8988T (cell line): ENCODE results near the gene SLC49A3.
"Not testable (repeated sequence)": the region's sequence is repeated elsewhere in the genome, so short reads cannot be mapped to it uniquely, and the experiment has no call there.

Source experiments
- DNase-seq: peaks from one replicate; pipeline ENCODE4 v3.0.0; 2011

The SLC49A3 gene

DNA sequence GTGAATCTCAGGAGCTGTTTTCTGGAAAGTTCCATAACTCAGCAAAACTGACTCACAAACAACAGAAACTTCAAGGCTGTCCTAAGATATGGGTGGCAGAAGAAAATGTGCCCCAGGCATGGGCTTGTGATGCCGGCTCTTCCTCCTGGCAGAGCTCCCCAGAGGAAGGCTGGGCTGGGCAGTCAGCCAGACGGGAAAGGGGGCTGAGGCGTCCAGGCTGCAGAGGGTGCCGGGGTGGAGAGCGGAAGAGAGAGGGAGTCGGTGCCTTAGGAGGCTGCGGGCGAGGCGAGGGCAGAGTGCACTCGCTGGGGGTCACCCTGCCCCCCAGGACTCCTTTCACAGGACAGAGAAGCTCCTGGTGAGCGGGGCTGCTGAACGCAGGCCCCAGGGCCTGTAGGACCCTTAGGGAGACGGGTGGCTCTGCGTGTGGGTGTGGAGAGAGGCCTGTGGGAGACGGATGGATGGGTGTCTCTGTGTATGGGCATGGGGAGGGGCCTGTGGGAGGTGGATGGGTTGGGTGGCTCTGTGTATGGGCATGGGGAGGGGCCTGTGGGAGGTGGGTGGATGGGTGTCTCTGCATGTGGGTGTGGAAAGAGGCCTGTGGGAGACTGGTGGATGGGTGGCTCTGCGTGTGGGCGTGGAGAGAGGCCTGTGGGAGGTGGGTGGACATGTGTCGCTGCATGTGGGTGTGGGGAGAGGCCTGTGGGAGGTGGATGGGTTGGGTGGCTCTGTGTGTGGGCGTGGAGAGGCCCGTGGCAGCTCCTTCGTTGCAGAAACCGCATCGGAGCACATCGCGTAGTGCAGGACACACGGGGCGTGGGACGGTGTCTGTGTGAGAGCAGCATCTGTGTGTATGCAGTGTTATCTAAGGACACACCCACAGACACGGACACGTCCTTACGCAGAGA is 32.6 kb upstream of the SLC49A3 start:
- no peak for DNase-seq

DNA sequence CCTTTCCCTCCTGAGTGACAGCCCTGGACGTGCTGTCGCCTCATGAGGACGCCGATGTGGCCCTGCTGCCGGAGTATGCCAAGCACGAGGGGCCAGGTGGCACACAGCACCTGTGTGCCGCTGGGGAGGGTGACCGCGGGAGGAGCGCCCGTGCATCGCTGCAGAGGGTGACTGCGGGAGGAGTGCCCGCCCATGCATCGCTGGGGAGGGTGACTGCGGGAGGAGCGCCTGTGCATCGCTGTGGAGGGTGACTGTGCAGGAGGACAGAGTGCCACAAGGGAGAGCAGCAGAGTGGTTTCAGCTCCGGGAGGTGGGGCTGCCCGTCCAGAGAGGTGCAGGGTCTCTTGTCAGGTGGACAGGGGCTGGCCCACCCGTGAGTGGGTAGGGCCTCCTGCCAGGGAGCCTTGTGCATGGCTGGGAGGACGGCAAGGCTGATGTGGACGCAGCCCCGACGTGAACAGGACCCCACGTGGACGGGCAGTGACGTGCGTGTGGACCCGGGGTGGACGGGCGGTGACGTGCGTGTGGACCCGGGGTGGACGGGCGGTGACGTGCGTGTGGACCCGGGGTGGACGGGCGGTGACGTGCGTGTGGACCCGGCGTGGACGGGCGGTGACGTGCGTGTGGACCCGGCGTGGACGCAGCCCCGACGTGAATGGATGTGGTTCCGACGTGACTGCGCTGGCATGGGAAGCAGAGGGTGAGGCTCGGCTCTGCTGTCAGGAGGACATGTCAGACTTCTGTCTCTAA is 31.3 kb upstream of the SLC49A3 start:
- DNase-seq: no peak

GRCh38 chr4:718460-718859 is 29.5 kb upstream of the SLC49A3 start:
- no peak for DNase-seq

DNA sequence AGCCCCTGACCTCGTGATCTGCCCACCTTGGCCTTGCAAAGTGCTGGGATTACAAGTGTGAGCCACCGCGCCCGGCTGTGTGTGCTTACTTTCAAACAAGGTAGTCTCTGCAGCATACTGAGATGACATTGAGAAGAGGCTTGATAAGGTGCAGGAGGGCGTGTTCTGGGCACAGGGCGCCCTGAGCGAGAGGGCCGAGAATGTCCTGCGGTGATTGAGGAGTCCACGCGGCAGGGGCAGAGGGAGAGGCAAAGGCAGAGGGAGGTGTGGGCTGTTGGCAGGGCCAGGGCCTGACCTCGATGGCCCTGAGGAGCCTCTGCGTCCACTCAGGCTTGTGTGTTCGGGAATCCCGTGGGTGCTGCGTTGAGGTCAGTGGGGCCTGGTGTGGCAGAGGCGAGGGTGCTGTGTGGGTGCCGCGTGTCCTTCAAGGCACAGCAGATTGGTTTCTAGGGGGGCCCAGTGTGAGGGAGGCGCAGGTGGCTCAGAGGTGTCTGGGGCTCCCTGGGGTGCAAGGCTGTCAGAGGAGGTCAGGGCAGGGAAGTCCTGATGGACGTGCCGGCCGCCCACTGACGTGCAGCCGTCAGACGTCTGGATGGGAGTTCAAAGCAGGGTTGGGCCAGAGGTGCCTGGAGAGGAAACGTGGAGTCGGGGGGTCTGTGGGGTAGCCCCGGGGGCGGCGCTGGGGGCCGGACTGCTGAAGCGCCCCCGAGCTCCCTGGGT is 28.8 kb upstream of the SLC49A3 start:
- no peak for DNase-seq

- no peak for DNase-seq
These were observed 25.1 kb upstream of the SLC49A3 start for GRCh38 chr4:714087-714486.

DNA sequence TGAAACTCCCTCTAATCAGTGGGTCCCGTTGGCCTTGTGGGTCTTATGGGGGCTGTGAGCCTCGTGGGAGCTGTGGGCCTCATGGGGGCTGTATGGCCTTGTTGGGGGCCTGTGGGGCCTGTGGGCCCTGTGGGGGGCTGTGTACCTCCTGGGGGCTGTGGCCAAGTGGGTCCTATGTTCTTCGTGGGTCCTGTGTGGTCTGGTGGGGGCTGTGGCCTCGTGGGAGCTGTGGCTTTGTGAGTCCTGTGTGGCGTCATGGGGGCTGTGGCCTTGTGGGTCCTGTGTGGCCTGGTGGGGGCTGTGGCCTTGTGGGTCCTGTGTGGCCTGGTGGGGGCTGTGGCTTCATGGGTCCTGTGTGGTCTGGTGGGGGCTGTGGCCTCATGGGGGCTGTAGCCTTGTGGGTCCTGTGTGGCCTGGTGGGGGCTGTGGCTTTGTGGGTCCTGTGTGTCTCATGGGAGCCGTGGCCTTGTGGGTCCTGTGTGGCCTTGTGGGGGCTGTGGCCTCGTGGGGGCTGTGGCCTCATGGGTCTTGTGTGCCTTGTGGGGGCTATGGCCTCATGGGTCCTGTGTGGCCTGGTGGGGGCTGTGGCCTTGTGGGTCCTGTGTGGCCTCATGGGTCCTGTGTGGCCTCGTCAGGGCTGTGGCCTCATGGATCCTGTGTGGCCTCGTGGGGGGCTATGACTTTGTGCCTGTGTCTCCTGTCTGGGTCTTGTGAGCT is 24.1 kb upstream of the SLC49A3 start:
- DNase-seq: no peak

- DNase-seq: no peak
These were observed 23.1 kb upstream of the SLC49A3 start for GRCh38 chr4:712093-712492.

DNA sequence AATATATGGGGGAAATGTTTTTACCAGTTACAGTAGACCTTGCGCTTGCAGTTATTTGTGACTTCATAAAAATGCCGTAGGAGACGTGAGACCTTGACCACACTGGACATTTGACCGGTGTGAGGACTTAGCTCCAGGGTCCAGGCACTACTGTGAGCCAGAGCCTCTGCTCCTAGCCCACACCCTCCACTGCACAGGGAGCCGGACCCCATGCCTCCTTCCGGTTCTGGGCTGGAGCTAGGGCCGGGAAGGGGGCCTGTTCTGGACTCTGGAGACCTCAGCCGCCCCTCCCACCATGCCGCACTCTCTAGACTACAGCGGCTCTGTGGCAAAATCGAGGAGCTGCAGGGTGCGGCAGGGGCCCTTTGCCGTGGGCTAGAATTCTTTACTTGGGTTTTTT is 22.0 kb upstream of the SLC49A3 start:
- DNase-seq: no peak

- DNase-seq: no peak
These were observed 21.2 kb upstream of the SLC49A3 start for GRCh38 chr4:710116-710515.

DNA sequence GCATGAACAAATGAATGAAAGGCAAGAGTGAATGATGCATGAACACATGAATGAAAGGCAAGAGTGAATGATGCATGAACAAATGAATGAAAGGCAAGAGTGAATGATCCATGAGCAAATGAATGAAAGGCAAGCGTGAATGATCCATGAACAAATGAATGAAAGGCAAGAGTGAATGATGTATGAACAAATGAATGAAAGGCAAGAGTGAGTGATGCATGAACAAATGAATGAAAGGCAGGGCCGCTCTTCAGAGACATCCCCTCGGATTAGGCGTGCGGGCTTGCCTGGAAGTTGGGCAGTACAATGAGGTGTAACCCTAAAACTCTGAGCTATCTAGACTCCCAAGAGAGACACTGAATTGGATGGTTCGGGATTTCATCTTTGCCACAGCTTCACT is 20.4 kb upstream of the SLC49A3 start:
- DNase-seq: no peak

DNA sequence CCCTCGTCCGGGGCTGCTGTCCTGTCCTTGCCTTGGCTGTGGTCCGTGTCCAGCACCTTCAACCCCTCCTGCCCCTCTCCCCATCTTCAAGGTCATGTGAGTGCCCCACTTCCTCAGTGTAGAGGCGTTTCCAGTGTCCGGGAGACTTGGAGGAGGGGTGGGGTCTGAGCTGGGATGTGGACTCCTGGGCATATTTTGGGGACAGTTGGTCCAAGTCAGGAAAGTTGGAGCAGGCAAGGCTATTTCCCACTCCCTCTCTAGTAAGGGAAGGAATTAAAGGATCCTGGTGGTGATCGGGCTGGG is 19.6 kb upstream of the SLC49A3 start:
- no peak for DNase-seq

DNA sequence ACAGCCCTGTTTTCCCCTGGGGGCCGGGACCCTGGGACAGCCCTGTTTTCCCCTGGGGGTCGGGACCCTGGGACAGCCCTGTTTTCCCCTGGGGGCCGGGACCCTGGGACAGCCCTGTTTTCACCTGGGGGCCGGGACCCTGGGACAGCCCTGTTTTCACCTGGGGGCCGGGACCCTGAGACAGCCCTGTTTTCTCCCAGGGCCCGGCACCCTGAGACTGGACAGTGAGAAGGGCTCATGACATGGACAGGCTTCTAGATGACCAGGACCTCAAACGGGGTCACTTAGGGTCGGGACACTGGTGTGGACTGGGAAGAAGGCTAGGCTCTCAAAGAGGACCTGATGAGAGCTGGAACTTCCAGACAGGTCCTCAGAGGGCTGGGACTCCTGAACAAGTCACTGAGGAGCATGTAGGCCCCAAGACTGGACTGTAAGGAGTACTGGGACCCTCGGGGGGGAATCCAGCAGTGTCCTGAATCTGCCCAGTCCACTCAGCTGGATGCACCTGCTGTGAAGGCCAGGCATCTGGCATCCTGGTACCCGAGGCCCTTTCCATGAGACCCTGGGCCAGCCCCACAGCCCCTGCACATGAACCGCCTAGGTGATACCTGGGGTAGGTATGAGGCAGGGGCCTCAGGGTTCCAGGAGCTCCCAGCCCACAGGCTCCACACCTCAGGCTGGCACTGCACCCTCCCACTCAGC is 19.1 kb upstream of the SLC49A3 start:
- DNase-seq: no peak

- no peak for DNase-seq
These were observed 18.1 kb upstream of the SLC49A3 start for GRCh38 chr4:706834-707598.

- not testable (repeated sequence) for DNase-seq
These were observed 17.2 kb upstream of the SLC49A3 start for GRCh38 chr4:706083-706633.

DNA sequence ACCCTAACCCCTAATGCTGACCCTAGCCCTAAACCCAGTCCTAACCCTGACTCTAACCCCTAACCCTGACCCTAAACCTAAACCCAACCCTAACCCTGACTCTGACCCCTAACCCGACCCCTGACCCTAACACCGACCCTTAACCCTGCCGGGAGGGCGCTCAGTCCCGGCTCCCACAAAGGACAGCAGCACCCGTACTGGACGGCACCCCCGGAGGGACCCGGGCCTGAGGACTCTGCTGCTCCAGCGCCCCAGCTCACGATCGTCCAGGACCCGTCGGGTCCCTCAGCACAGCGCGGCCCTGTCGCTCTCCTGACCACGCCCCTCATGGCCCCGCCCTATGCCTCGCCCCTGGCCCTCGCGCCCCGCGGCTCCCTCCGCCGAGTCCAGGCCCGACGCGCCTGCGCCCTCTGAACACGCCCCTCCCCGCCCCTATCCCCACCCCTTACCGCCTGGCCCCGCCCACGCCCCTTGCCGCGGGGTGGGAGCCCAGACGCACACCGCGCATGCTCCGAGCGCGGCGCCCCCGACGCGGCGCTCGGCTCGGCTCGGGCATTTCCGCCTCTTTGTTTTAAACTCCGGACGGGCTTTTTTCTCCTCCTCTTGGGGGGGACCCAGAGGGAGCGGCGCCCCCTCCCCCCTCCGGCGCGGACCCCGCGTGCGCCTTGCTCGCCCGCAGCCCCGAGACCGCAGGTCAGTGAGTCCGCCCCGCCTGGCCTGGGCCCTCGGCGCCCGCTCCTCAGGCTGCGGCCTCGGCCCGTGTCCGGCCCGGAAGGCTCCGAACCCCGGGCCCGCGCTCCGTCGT is 16.5 kb upstream of the SLC49A3 start, which contains the start of gene PCGF3:
Gene PCGF3, plus strand, starts transcription at position 555 of the 805 bp plus-strand sequence. CDS start 27,849 bp downstream, outside the sequence.
- DNase-seq: peak; percentile 100

- no peak for DNase-seq
These were observed 16.0 kb upstream of the SLC49A3 start for GRCh38 chr4:704971-705277.

GRCh38 chr4:704198-704891 is 15.4 kb upstream of the SLC49A3 start:
- DNase-seq: no peak

DNA sequence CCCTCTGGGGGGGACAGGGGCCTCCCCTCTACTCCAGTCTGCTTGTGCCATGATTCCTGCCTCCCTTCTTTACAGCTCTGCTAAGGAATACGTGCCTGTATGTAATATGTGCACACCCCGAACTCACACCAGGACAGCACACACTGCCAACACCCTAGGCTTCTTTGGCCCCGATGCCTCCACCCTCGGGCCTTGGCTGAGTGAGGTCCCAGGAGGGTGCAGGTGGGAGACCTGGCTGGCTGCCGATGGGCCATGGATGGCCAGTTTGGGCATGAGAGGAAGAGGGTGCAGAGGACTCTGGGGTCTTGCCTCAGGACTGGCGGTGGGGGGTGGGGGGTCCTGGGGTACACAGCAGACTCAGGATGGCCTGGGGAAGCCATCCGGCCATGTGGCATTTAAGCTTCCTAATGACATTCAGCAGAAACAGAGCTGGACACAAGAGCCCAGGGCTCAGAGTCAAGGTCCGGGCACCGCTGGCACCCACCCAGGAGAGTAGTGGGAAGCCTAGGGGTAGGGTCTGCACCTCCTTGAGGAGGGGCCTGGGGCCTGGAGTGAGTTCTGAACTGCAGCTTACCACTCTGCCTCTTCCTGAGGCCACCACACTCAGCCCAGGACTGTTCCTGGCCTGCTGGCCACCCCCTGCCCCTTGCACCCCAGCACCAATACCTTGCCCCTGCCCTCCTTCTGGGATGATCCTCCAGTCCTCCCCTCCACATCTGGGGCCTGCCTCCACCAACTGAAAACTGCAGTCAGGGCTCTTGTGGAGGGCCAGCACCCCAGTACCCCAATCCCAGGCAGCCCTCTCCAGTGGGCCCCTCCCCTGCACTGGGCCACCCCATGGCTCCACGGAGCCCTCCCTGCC is 14.6 kb upstream of the SLC49A3 start:
- no peak for DNase-seq

DNA sequence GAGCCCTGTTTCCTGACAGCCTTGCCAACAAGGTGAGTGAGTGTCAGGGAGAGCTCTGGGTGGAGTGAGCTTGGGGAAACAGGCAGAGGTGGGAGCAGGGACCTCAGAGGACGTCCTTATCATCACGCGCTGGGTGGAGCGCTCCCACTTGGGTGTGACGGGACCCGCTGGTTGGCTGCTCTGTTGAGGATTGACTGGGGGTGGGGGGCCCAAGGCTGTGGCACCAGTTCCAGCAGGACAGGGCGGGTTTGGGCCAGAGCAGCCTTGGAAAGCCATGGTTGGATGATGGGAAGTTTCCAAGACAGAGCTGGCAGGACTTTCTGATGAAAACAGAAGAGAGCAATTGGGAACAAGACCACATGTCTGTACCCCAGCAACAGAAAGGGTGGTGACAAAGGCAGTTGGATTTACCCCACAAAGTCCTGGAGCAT is 13.7 kb upstream of the SLC49A3 start:
- no peak for DNase-seq
